ENCODE results near the gene PTCH1. TPM values are rescaled to one million over a fixed set of nuclear protein-coding genes. Genes with fewer than 3 reads are reported as not detected.

PTCH1 gene
- total and polyA plus RNA-seq, 12 donors, result 1.6 to 10.0 (median 6.5) TPM

- intact Hi-C loops (cut with DNase I), result no loop called here
- Histone ChIP-seq H3K36me3 (peaks cover 0 to 6% (median 0%) of the 10 kb centered on the region in 9 donors), H3K27me3 (no peaks in the 10 kb centered on the region), H3K4me1 (no peaks in the 10 kb centered on the region), H3K9me3 (no peaks in the 10 kb centered on the region), H3K27ac (no peak overlapping the region), H3K4me3 (no peak overlapping the region)
- 91 to 95% methylated on average over 9 of the region's 9 CpGs for WGBS, 2 donors
- no peak for DNase-seq
- TF ChIP-seq CTCF (IDR thresholded peaks at IDR 0.05), result no peak
- no peak for ATAC-seq
Observed at GRCh38 chr9:95438561-95439357, 78.0 kb downstream of the PTCH1 start.

GRCh38 chr9:95437559-95437958, 79.2 kb downstream of the PTCH1 start:
- Histone ChIP-seq H3K27ac (no peak overlapping the region), H3K4me1 (no peaks in the 10 kb centered on the region), H3K9me3 (no peaks in the 10 kb centered on the region), H3K27me3 (no peaks in the 10 kb centered on the region), H3K4me3 (no peak overlapping the region), H3K36me3 (no peaks in the 10 kb centered on the region)
- WGBS, 2 donors, result 87 to 95% methylated on average over 6 of the region's 6 CpGs
- intact Hi-C loops (cut with DNase I), result no loop called here
- DNase-seq (no peak), ATAC-seq (no peak)
- no peak for TF ChIP-seq CTCF (IDR thresholded peaks at IDR 0.05)

- WGBS, 2 donors, result 92 to 95% methylated on average over 7 of the region's 7 CpGs
- intact Hi-C loops (cut with DNase I), result no loop called here
Observed at GRCh38 chr9:95436416-95436815, 80.4 kb downstream of the PTCH1 start.

GRCh38 chr9:95435074-95435728, 81.6 kb downstream of the PTCH1 start:
- ATAC-seq (no peak), DNase-seq (no peak)
- Histone ChIP-seq H3K27me3 (no peaks in the 10 kb centered on the region), H3K4me3 (no peak overlapping the region), H3K36me3 (no peaks in the 10 kb centered on the region), H3K4me1 (no peaks in the 10 kb centered on the region), H3K9me3 (peaks cover 0 to 8% (median 0%) of the 10 kb centered on the region in 11 donors), H3K27ac (no peak overlapping the region)
- intact Hi-C loops (cut with DNase I), result no loop called here
- no peak for TF ChIP-seq CTCF (IDR thresholded peaks at IDR 0.05)
- WGBS, 2 donors, result 81 to 86% methylated on average over 6 of the region's 6 CpGs

More at GRCh38 chr9:95436416-95436815, 80.4 kb downstream of the PTCH1 start:
- no peaks in the 10 kb centered on the region for H3K36me3 ChIP-seq
- no peak overlapping the region for H3K27ac ChIP-seq
- no peak for TF ChIP-seq CTCF (IDR thresholded peaks at IDR 0.05)
- H3K9me3 ChIP-seq, result no peaks in the 10 kb centered on the region
- ATAC-seq (no peak), DNase-seq (no peak)
- no peak overlapping the region for H3K4me3 ChIP-seq
- H3K4me1 ChIP-seq, result no peaks in the 10 kb centered on the region
- H3K27me3 ChIP-seq, result no peaks in the 10 kb centered on the region
